Measurements from ENCODE around the gene PTAR1. TPM values are rescaled to one million over a fixed set of nuclear protein-coding genes. Genes with fewer than 3 reads are reported as not detected.

PTAR1 gene
- total RNA-seq, result 98.0 TPM

DNA sequence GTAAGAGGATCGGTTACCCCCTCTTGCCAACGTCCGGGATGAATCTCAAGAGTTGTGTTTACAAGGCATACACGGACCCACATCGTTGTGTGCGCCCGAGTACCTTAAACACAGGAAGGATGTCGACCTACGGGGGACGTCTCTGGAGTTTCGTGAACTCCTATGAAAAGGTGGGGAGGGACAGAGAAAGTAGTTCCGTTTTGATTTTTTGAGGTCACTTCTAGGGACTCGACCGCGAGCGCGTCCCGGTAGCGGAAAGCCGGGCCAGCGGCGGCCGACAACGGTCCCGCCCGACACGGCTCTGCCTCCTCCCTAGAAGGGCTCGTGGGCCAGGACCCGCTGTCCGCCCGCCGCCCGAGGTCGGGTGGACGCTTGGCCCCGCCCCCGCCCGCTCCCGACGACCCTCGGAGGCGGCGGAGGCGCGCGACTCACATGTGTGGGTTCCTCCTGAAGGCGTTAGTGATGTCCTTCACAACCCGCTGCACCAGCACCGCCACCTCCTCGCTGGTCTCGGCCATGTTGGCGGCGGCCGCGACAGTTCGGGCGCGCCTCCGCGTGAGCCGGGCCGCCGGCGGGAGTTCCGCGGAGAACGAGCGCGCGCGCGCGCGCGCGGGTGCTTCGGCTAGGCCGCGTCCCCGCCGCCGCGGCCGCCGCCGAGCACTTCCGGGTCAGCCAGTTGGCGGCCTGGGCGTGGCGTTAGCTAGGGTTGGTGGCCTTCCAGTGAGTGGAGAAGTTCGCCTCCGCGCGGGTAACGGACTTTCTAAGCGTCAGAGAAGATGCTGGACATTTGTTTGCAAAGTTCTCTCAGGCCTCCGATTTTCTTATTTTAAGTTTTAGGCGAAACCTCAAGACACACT is at the start of gene PTAR1:
TSS of gene PTAR1 (minus strand) at position 591 of the 857 bp plus-strand sequence. CDS start at position 518, 73 bp downstream.

GRCh38 chr9:69671879-69672595 is 87.8 kb downstream of the PTAR1 start, which contains the start of gene APBA1:
TSS of gene APBA1 (minus strand) at chr9:69672371.

Other genes with a start within 250 kb of the PTAR1 start
- 24.0 TPM for gene APBA1, start 87.6 kb downstream of the PTAR1 start, total RNA-seq
- gene CFAP95, start 60.8 kb upstream of the PTAR1 start, total RNA-seq, result 1.3 TPM

Data from metanephros (tissue), 1 donor.